ENCODE measurements around the gene KLHL14. TPM values are rescaled to one million over a fixed set of nuclear protein-coding genes. Genes with fewer than 3 reads are reported as not detected.

KLHL14 gene
- total RNA-seq, 1 experiment from 2014 or later, result not detected

DNA sequence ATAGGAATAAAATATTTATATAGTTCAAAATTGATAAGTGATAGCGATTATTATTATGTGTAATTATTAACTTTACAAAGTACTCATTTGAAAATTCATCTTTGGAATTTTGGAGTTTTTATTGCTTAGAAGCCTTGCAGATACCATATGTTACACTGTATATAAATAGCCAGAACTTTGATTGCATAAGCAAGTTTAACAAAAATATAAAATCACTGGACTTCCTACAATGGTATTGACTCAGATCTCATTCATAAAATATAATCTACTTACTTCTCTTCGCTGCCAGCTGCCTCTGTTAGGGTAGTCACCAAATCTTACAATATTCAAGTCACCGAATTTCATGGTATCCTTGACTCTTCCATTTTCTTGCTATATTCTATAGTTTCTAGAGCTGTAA lies 22.5 kb downstream of the KLHL14 start (continued):
- TF ChIP-seq, protein P1, sequence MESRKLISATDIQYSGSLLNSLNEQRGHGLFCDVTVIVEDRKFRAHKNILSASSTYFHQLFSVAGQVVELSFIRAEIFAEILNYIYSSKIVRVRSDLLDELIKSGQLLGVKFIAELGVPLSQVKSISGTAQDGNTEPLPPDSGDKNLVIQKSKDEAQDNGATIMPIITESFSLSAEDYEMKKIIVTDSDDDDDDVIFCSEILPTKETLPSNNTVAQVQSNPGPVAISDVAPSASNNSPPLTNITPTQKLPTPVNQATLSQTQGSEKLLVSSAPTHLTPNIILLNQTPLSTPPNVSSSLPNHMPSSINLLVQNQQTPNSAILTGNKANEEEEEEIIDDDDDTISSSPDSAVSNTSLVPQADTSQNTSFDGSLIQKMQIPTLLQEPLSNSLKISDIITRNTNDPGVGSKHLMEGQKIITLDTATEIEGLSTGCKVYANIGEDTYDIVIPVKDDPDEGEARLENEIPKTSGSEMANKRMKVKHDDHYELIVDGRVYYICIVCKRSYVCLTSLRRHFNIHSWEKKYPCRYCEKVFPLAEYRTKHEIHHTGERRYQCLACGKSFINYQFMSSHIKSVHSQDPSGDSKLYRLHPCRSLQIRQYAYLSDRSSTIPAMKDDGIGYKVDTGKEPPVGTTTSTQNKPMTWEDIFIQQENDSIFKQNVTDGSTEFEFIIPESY (IDR thresholded peaks at IDR 0.05; ENCODE audit: extremely low read depth, insufficient replicate concordance, low read length), result no peak
- TF ChIP-seq, protein P2, sequence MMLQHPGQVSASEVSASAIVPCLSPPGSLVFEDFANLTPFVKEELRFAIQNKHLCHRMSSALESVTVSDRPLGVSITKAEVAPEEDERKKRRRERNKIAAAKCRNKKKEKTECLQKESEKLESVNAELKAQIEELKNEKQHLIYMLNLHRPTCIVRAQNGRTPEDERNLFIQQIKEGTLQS (IDR thresholded peaks at IDR 0.05), result no peak
- TF ChIP-seq FOSL1 (IDR thresholded peaks at IDR 0.05; ENCODE audit: low read depth), result no peak
- TF ChIP-seq TCF7L2 (IDR thresholded peaks at IDR 0.05; ENCODE audit: borderline replicate concordance, extremely low read depth, insufficient read depth, insufficient read length), result no peak
- TF ChIP-seq RAD21 (IDR thresholded peaks at IDR 0.05; ENCODE audit: low read depth), result no peak

DNA sequence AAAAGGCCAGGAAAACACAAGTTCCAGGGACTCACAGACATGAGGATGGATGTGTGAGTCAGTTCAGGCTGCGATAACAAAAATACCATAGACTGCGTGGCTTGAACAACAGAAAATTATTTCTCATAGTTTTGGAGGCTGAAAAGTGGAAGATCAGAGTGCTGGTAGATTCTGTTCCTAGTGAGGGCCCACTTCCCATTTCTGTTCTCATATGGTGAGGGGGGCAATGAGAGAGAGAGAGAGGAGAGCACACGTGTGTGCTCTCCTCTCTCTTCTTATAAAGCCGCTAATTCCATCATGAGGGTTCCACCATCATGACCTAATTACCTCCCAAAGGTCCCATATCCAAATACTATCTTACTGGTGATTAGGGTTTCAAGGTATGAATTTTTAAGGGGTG lies 23.0 kb downstream of the KLHL14 start:
- Histone ChIP-seq H3K4me1 (ENCODE audit: control insufficient read depth in 1 of 2, insufficient read depth in 2 of 2, low read length in 2 of 2) (no peaks in the 10 kb centered on the region), H3K9ac (ENCODE audit: low read length) (no peak overlapping the region), H3K9me2 (ENCODE audit: insufficient read depth) (no peaks in the 10 kb centered on the region), H3K4me2 (ENCODE audit: low read length) (no peak overlapping the region), H3K27me3 (ENCODE audit: insufficient read depth, low read length) (0 out of 2 replicates have a peak, but pooled peaks cover 10% of the 10 kb centered on the region), H3K27ac (ENCODE audit: low read depth, low read length) (no peak overlapping the region), H4K20me1 (ENCODE audit: insufficient read depth) (no peaks in the 10 kb centered on the region), H3K9me3 (ENCODE audit: control insufficient read depth in 1 of 2, insufficient read depth in 1 of 2, low read depth in 1 of 2, low read length in 2 of 2) (no peaks in the 10 kb centered on the region), H3K4me3 (replicated peaks in 1 of 2; ENCODE audit: low read depth in 1 of 2, low read length in 2 of 2) (no peak overlapping the region), H3K36me3 (ENCODE audit: control insufficient read depth in 1 of 2, insufficient read depth in 2 of 2, low read length in 2 of 2) (no peaks in the 10 kb centered on the region), H3K79me2 (ENCODE audit: insufficient read depth, low read length) (no peaks in the 10 kb centered on the region), H2AFZ (ENCODE audit: low read depth, low read length, poor library complexity, severe bottlenecking) (no peak overlapping the region)
- TF ChIP-seq SRF (IDR thresholded peaks at IDR 0.05; ENCODE audit: low read depth) (no peak), CEBPB (IDR thresholded peaks at IDR 0.05; ENCODE audit: low read depth) (no peak), ZNF274 (IDR thresholded peaks at IDR 0.05; ENCODE audit: low read depth, low read length) (no peak), SP1 (IDR thresholded peaks at IDR 0.05; ENCODE audit: low read depth) (no peak), EZH2phosphoT487 (IDR thresholded peaks at IDR 0.05; ENCODE audit: borderline replicate concordance) (no peak), ELF1 (IDR thresholded peaks at IDR 0.05; ENCODE audit: borderline replicate concordance, low read depth) (no peak)
- TF ChIP-seq, protein P3, sequence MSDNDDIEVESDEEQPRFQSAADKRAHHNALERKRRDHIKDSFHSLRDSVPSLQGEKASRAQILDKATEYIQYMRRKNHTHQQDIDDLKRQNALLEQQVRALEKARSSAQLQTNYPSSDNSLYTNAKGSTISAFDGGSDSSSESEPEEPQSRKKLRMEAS (IDR thresholded peaks at IDR 0.05), result no peak
- ChIA-PET RAD21 (ENCODE audit: low non-redundant PET in 1 of 2, low total read pairs in 2 of 2, uncharacterized antibody in 2 of 2, unreplicated experiment in 2 of 2) (no interaction called here), POLR2A (no interaction called here), CTCF (no interaction called here)
- ATAC-seq (no peak), DNase-seq (ENCODE audit: low read depth, low spot score) (no peak)
- intact Hi-C loops (cut with micrococcal nuclease), result no loop called here
- BruUV-seq (replicated peaks), result no TSS peak
